CD14-positive monocyte (primary cell): ENCODE data around the gene LRP1B. TPM values are rescaled to one million over a fixed set of nuclear protein-coding genes. Genes with fewer than 3 reads are reported as not detected.

Experiments used
- DNase-seq, 3 donors: peaks; one replicate each; pipeline ENCODE4 v3.0.0-alpha.2; 2011 to 2022
- H2AFZ ChIP-seq: 2 replicates; pipeline ENCODE4 v1.6.0; 2012; ENCODE audit warnings: mild to moderate bottlenecking, low read depth, low read length, inconsistent platforms; ENCODE audit not compliant: insufficient read depth, poor library complexity, severe bottlenecking
- H3K27ac ChIP-seq, 2 donors: 1 replicate in 1 of 2; 2 replicates in 1 of 2; pipeline ENCODE4 v1.5.1; 2012 to 2013; ENCODE audit warnings: low read length in 2 of 2, control low read depth in 1 of 2, inconsistent platforms in 1 of 2, low read depth in 1 of 2, mild to moderate bottlenecking in 1 of 2
- H3K27me3 ChIP-seq, 2 donors: one replicate each; pipeline versions ENCODE4 v1.6.0 to v1.6.1; 2011 to 2013; ENCODE audit warnings: low read length in 2 of 2; ENCODE audit not compliant: control insufficient read depth in 2 of 2, insufficient read depth in 2 of 2
- H3K36me3 ChIP-seq, 2 donors: replicated peaks in 1 of 2; 1 replicate in 1 of 2; 2 replicates in 1 of 2; pipeline versions ENCODE4 v1.5.1 to v1.6.1; 2012 to 2013; ENCODE audit warnings: low read length in 2 of 2, control low read depth in 1 of 2, inconsistent platforms in 1 of 2, mild to moderate bottlenecking in 1 of 2; ENCODE audit not compliant: insufficient read depth in 2 of 2, control insufficient read depth in 1 of 2
- H3K4me1 ChIP-seq, 2 donors: 1 replicate in 1 of 2; 2 replicates in 1 of 2; pipeline versions ENCODE4 v1.5.1 to v1.6.1; 2012 to 2013; ENCODE audit warnings: low read length in 2 of 2, control low read depth in 1 of 2, inconsistent platforms in 1 of 2, mild to moderate bottlenecking in 1 of 2, moderate library complexity in 1 of 2; ENCODE audit not compliant: insufficient read depth in 2 of 2, control insufficient read depth in 1 of 2
- H3K4me2 ChIP-seq: replicated peaks from 2 replicates; pipeline ENCODE3; 2012; ENCODE audit warnings: low read length, moderate library complexity, mild to moderate bottlenecking; ENCODE audit not compliant: poor library complexity, severe bottlenecking; ENCODE audit errors: extremely low read depth
- H3K4me3 ChIP-seq, 3 experiments: fragments of 200-600 bp in 1 of 3; sonication (generic) in 1 of 3; replicated peaks in 1 of 3; 1 replicate in 2 of 3; 2 replicates in 1 of 3; pipeline ENCODE4 v1.5.1; 2011 to 2013; ENCODE audit warnings: low read length in 3 of 3, mild to moderate bottlenecking in 3 of 3, control low read depth in 2 of 3, low read depth in 2 of 3, inconsistent platforms in 1 of 3, moderate library complexity in 1 of 3
- H3K79me2 ChIP-seq: 2 replicates; pipeline ENCODE4 v1.6.0; 2012; ENCODE audit warnings: mild to moderate bottlenecking, control low read depth, inconsistent platforms, low read length, moderate library complexity; ENCODE audit not compliant: insufficient read depth
- H3K9ac ChIP-seq: 2 replicates; pipeline ENCODE4 v1.6.0; 2017; ENCODE audit warnings: low read length, mild to moderate bottlenecking; ENCODE audit not compliant: insufficient read depth, poor library complexity, severe bottlenecking
- H3K9me3 ChIP-seq, 2 donors: replicated peaks in 1 of 2; 1 replicate in 1 of 2; 2 replicates in 1 of 2; pipeline versions ENCODE4 v1.5.1 to v1.6.1; 2012 to 2013; ENCODE audit warnings: low read length in 2 of 2, control low read depth in 1 of 2; ENCODE audit not compliant: control insufficient read depth in 1 of 2, insufficient read depth in 1 of 2
- H4K20me1 ChIP-seq: 2 replicates; pipeline ENCODE4 v1.6.0; 2012; ENCODE audit warnings: mild to moderate bottlenecking, low read length, control low read depth, moderate library complexity; ENCODE audit not compliant: insufficient read depth
- H3K27ac Mint-ChIP-seq, 7 donors: one replicate each; pipeline ENCODE4 v1.8.0; 2020; ENCODE audit warnings: mild to moderate bottlenecking in 7 of 7, mixed read lengths in 7 of 7, moderate library complexity in 6 of 7, inconsistent platforms in 2 of 7
- H3K27me3 Mint-ChIP-seq, 3 donors: one replicate each; pipeline ENCODE4 v1.8.0; 2021 to 2022; ENCODE audit warnings: low read depth in 3 of 3, mild to moderate bottlenecking in 3 of 3, mixed read lengths in 3 of 3, moderate library complexity in 3 of 3, inconsistent platforms in 1 of 3
- H3K36me3 Mint-ChIP-seq, 2 donors: one replicate each; pipeline ENCODE4 v1.8.0; 2020; ENCODE audit warnings: mixed read lengths in 2 of 2, inconsistent platforms in 1 of 2, mild to moderate bottlenecking in 1 of 2
- H3K4me1 Mint-ChIP-seq: one replicate; pipeline ENCODE4 v1.8.0; 2020; ENCODE audit warnings: mild to moderate bottlenecking, mixed read lengths
- H3K4me3 Mint-ChIP-seq, 2 donors: one replicate each; pipeline ENCODE4 v1.8.0; 2020; ENCODE audit warnings: mild to moderate bottlenecking in 2 of 2, mixed read lengths in 2 of 2, moderate library complexity in 1 of 2
- H3K9me3 Mint-ChIP-seq, 7 donors: one replicate each; pipeline ENCODE4 v1.8.0; 2020 to 2022; ENCODE audit warnings: mixed read lengths in 7 of 7, mild to moderate bottlenecking in 6 of 7, moderate library complexity in 6 of 7, inconsistent platforms in 2 of 7
- CTCF ChIP-seq: fragments of 200-600 bp; IDR thresholded peaks from one replicate; pipeline ENCODE4 v1.8.0; 2022; ENCODE audit warnings: antibody characterized with exemption, mild to moderate bottlenecking
- intact Hi-C, 2 donors: fragments of 100-400 bp; cut with micrococcal nuclease; formaldehyde crosslinking; loops; one replicate each; pipeline versions ENCODE4 v1.15.0 to v1.15.1; 2023
- polyA plus RNA-seq, 3 donors: library from polyadenylated mRNA; depleted of rRNA in 1 of 3; unstranded in 2 of 3; stranded (reverse) in 1 of 3; fragments of 300-500 nt in 2 of 3; fragments of >200 nt in 1 of 3; fragmentation: Illumina TruSeq in 2 of 3; gene quantifications; 1 replicate in 2 of 3; 2 replicates in 1 of 3; pipeline ENCODE4 v1.2.3, GENCODE V29; 2012 to 2021

LRP1B gene
- polyA plus RNA-seq, 3 donors: not detected

DNA sequence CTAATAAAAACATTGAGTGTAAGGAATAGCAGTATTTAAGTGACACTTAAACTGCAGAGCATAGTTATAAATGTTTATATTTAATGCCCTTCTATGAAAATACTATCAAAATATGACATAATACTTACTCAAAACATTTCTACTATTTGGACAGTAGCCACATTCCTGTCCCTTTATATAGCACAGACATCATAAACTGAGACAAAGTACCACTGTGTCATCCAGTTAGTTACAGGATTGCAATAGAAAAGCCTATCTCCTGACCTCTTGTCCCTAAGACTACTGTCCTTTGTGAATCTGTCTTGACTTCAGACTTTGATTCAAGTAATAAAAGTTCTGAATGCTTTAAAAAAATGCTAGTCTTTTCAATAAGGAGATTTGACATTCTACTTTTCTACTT lies 1822.1 kb downstream of the LRP1B start:
- Histone ChIP-seq H3K4me2 (no peak overlapping the region), H3K79me2 (no peaks in the 10 kb centered on the region), H3K9ac (no peak overlapping the region), H3K27ac (no peak overlapping the region), H2AFZ (no peak overlapping the region), H3K4me1 (no peaks in the 10 kb centered on the region), H3K9me3 (no peaks in the 10 kb centered on the region), H3K4me3 (no peak overlapping the region), H3K36me3 (no peaks in the 10 kb centered on the region), H3K27me3 (no peaks in the 10 kb centered on the region), H4K20me1 (no peaks in the 10 kb centered on the region)
- H3K9me3 Mint-ChIP-seq: peaks cover 0 to 4% (median 0%) of the 10 kb centered on the region in 7 donors
- intact Hi-C loops: no loop called here
- H3K36me3 Mint-ChIP-seq: no peaks in the 10 kb centered on the region
- H3K27ac Mint-ChIP-seq: no peak overlapping the region
- H3K4me1 Mint-ChIP-seq: no peaks in the 10 kb centered on the region
- H3K4me3 Mint-ChIP-seq: no peak overlapping the region
- no peaks in the 10 kb centered on the region for H3K27me3 Mint-ChIP-seq
- no peak for TF ChIP-seq CTCF
- no peak for DNase-seq

GRCh38 chr2:140307532-140307931 lies 1823.3 kb downstream of the LRP1B start:
- no peak for TF ChIP-seq CTCF
- Histone ChIP-seq H3K4me2 (no peak overlapping the region), H4K20me1 (no peaks in the 10 kb centered on the region), H2AFZ (no peak overlapping the region), H3K9ac (no peak overlapping the region), H3K27me3 (no peaks in the 10 kb centered on the region), H3K9me3 (no peaks in the 10 kb centered on the region), H3K4me1 (no peaks in the 10 kb centered on the region), H3K4me3 (no peak overlapping the region), H3K79me2 (no peaks in the 10 kb centered on the region), H3K27ac (no peak overlapping the region), H3K36me3 (no peaks in the 10 kb centered on the region)
- Mint-ChIP-seq H3K27me3 (no peaks in the 10 kb centered on the region), H3K4me1 (no peaks in the 10 kb centered on the region), H3K4me3 (no peak overlapping the region), H3K27ac (no peak overlapping the region), H3K36me3 (no peaks in the 10 kb centered on the region), H3K9me3 (peaks cover 0 to 6% (median 0%) of the 10 kb centered on the region in 7 donors)
- intact Hi-C loops: no loop called here
- no peak for DNase-seq
